Measurements from ENCODE around the gene JAML. TPM values are rescaled to one million over a fixed set of nuclear protein-coding genes. Genes with fewer than 3 reads are reported as not detected.

The JAML gene
- total RNA-seq, 1 donor from 2014 or later: 6.8 TPM

GRCh38 chr11:118230088-118230487, 5.3 kb upstream of the JAML start:
- no peaks in the 10 kb centered on the region for H3K27me3 ChIP-seq (ENCODE audit: control insufficient read depth in 3 of 3, insufficient read depth in 3 of 3, low read length in 3 of 3)
- H3K9ac ChIP-seq (ENCODE audit: low read depth in 1 of 3, low read length in 3 of 3): no peak overlapping the region
- peaks cover 0 to 2% (median 0%) of the 10 kb centered on the region in 3 donors for H3K4me1 ChIP-seq (ENCODE audit: control insufficient read depth in 3 of 3, insufficient read depth in 3 of 3, low read length in 3 of 3)
- no peaks in the 10 kb centered on the region for H3K9me3 ChIP-seq (ENCODE audit: control insufficient read depth in 3 of 3, low read length in 3 of 3)
- no peaks in the 10 kb centered on the region for H3K36me3 ChIP-seq (ENCODE audit: control insufficient read depth in 3 of 3, insufficient read depth in 3 of 3, low read length in 3 of 3)
- no peak overlapping the region for H3K4me3 ChIP-seq (ENCODE audit: low read length in 3 of 3)
- peak overlapping the region; percentile 11 for H3K27ac ChIP-seq (ENCODE audit: low read depth, low read length)

- H3K27me3 ChIP-seq (ENCODE audit: control insufficient read depth in 3 of 3, insufficient read depth in 3 of 3, low read length in 3 of 3): no peaks in the 10 kb centered on the region
- no peak overlapping the region for H3K4me3 ChIP-seq (ENCODE audit: low read length in 3 of 3)
- no peaks in the 10 kb centered on the region for H3K9me3 ChIP-seq (ENCODE audit: control insufficient read depth in 3 of 3, low read length in 3 of 3)
- H3K27ac ChIP-seq (ENCODE audit: low read depth, low read length): peak overlapping the region; percentile 11
- no peaks in the 10 kb centered on the region for H3K36me3 ChIP-seq (ENCODE audit: control insufficient read depth in 3 of 3, insufficient read depth in 3 of 3, low read length in 3 of 3)
- no peak overlapping the region for H3K9ac ChIP-seq (ENCODE audit: low read depth in 1 of 3, low read length in 3 of 3)
- H3K4me1 ChIP-seq (ENCODE audit: control insufficient read depth in 3 of 3, insufficient read depth in 3 of 3, low read length in 3 of 3): peaks cover 0 to 2% (median 0%) of the 10 kb centered on the region in 3 donors
Measured at GRCh38 chr11:118229274-118229847, 4.5 kb upstream of the JAML start.

- H3K27me3 ChIP-seq (ENCODE audit: control insufficient read depth in 3 of 3, insufficient read depth in 3 of 3, low read length in 3 of 3): peaks cover 0 to 5% (median 2%) of the 10 kb centered on the region in 3 donors
- H3K27ac ChIP-seq (ENCODE audit: low read depth, low read length): peak overlapping the region; percentile 26
- no peak overlapping the region for H3K9ac ChIP-seq (ENCODE audit: low read depth in 1 of 3, low read length in 3 of 3)
- H3K9me3 ChIP-seq (ENCODE audit: control insufficient read depth in 3 of 3, low read length in 3 of 3): no peaks in the 10 kb centered on the region
- no peaks in the 10 kb centered on the region for H3K36me3 ChIP-seq (ENCODE audit: control insufficient read depth in 3 of 3, insufficient read depth in 3 of 3, low read length in 3 of 3)
- no peak overlapping the region for H3K4me3 ChIP-seq (ENCODE audit: low read length in 3 of 3)
- H3K4me1 ChIP-seq (ENCODE audit: control insufficient read depth in 3 of 3, insufficient read depth in 3 of 3, low read length in 3 of 3): peaks cover 0 to 2% (median 0%) of the 10 kb centered on the region in 3 donors
Measured at GRCh38 chr11:118227865-118228785, 3.3 kb upstream of the JAML start.

- H3K36me3 ChIP-seq (ENCODE audit: control insufficient read depth in 3 of 3, insufficient read depth in 3 of 3, low read length in 3 of 3): no peaks in the 10 kb centered on the region
- peaks cover 0 to 2% (median 0%) of the 10 kb centered on the region in 3 donors for H3K4me1 ChIP-seq (ENCODE audit: control insufficient read depth in 3 of 3, insufficient read depth in 3 of 3, low read length in 3 of 3)
- no peak overlapping the region for H3K9ac ChIP-seq (ENCODE audit: low read depth in 1 of 3, low read length in 3 of 3)
- peaks cover 0 to 5% (median 2%) of the 10 kb centered on the region in 3 donors for H3K27me3 ChIP-seq (ENCODE audit: control insufficient read depth in 3 of 3, insufficient read depth in 3 of 3, low read length in 3 of 3)
- H3K4me3 ChIP-seq (ENCODE audit: low read length in 3 of 3): no peak overlapping the region
- no peaks in the 10 kb centered on the region for H3K9me3 ChIP-seq (ENCODE audit: control insufficient read depth in 3 of 3, low read length in 3 of 3)
- no peak overlapping the region for H3K27ac ChIP-seq (ENCODE audit: low read depth, low read length)
Measured at GRCh38 chr11:118226781-118227180, 2.0 kb upstream of the JAML start.

GRCh38 chr11:118226296-118226695, 1.5 kb upstream of the JAML start:
- Histone ChIP-seq H3K9me3 (ENCODE audit: control insufficient read depth in 3 of 3, low read length in 3 of 3) (no peaks in the 10 kb centered on the region), H3K4me1 (ENCODE audit: control insufficient read depth in 3 of 3, insufficient read depth in 3 of 3, low read length in 3 of 3) (peaks cover 0 to 2% (median 0%) of the 10 kb centered on the region in 3 donors), H3K4me3 (ENCODE audit: low read length in 3 of 3) (no peak overlapping the region), H3K27me3 (ENCODE audit: control insufficient read depth in 3 of 3, insufficient read depth in 3 of 3, low read length in 3 of 3) (peaks cover 0 to 8% (median 2%) of the 10 kb centered on the region in 3 donors), H3K27ac (ENCODE audit: low read depth, low read length) (no peak overlapping the region), H3K9ac (ENCODE audit: low read depth in 1 of 3, low read length in 3 of 3) (no peak overlapping the region), H3K36me3 (ENCODE audit: control insufficient read depth in 3 of 3, insufficient read depth in 3 of 3, low read length in 3 of 3) (no peaks in the 10 kb centered on the region)

GRCh38 chr11:118223992-118224391, 819 bp downstream of the JAML start:
- no peaks in the 10 kb centered on the region for H3K36me3 ChIP-seq (ENCODE audit: control insufficient read depth in 3 of 3, insufficient read depth in 3 of 3, low read length in 3 of 3)
- peaks cover 3 to 8% (median 4%) of the 10 kb centered on the region in 3 donors for H3K27me3 ChIP-seq (ENCODE audit: control insufficient read depth in 3 of 3, insufficient read depth in 3 of 3, low read length in 3 of 3)
- H3K9me3 ChIP-seq (ENCODE audit: control insufficient read depth in 3 of 3, low read length in 3 of 3): no peaks in the 10 kb centered on the region
- no peak overlapping the region for H3K27ac ChIP-seq (ENCODE audit: low read depth, low read length)
- H3K4me3 ChIP-seq (ENCODE audit: low read length in 3 of 3): no peak overlapping the region
- no peaks in the 10 kb centered on the region for H3K4me1 ChIP-seq (ENCODE audit: control insufficient read depth in 3 of 3, insufficient read depth in 3 of 3, low read length in 3 of 3)
- peak overlapping the region in 1 of 3 donors; percentile 27 for H3K9ac ChIP-seq (ENCODE audit: low read depth in 1 of 3, low read length in 3 of 3)

- H3K27ac ChIP-seq (ENCODE audit: low read depth, low read length): no peak overlapping the region
- no peak overlapping the region for H3K4me3 ChIP-seq (ENCODE audit: low read length in 3 of 3)
- H3K9ac ChIP-seq (ENCODE audit: low read depth in 1 of 3, low read length in 3 of 3): peak overlapping the region in 1 of 3 donors; percentile 27
- H3K36me3 ChIP-seq (ENCODE audit: control insufficient read depth in 3 of 3, insufficient read depth in 3 of 3, low read length in 3 of 3): no peaks in the 10 kb centered on the region
- no peaks in the 10 kb centered on the region for H3K4me1 ChIP-seq (ENCODE audit: control insufficient read depth in 3 of 3, insufficient read depth in 3 of 3, low read length in 3 of 3)
- peaks cover 3 to 8% (median 4%) of the 10 kb centered on the region in 3 donors for H3K27me3 ChIP-seq (ENCODE audit: control insufficient read depth in 3 of 3, insufficient read depth in 3 of 3, low read length in 3 of 3)
- H3K9me3 ChIP-seq (ENCODE audit: control insufficient read depth in 3 of 3, low read length in 3 of 3): no peaks in the 10 kb centered on the region
Measured at GRCh38 chr11:118223570-118223969, 1.2 kb downstream of the JAML start.

- no peak overlapping the region for H3K4me3 ChIP-seq (ENCODE audit: low read length in 3 of 3)
- no peaks in the 10 kb centered on the region for H3K36me3 ChIP-seq (ENCODE audit: control insufficient read depth in 3 of 3, insufficient read depth in 3 of 3, low read length in 3 of 3)
- peaks cover 3 to 8% (median 4%) of the 10 kb centered on the region in 3 donors for H3K27me3 ChIP-seq (ENCODE audit: control insufficient read depth in 3 of 3, insufficient read depth in 3 of 3, low read length in 3 of 3)
- H3K27ac ChIP-seq (ENCODE audit: low read depth, low read length): no peak overlapping the region
- no peaks in the 10 kb centered on the region for H3K9me3 ChIP-seq (ENCODE audit: control insufficient read depth in 3 of 3, low read length in 3 of 3)
- no peaks in the 10 kb centered on the region for H3K4me1 ChIP-seq (ENCODE audit: control insufficient read depth in 3 of 3, insufficient read depth in 3 of 3, low read length in 3 of 3)
- H3K9ac ChIP-seq (ENCODE audit: low read depth in 1 of 3, low read length in 3 of 3): no peak overlapping the region
Measured at GRCh38 chr11:118222437-118222836, 2.4 kb downstream of the JAML start.

- no peaks in the 10 kb centered on the region for H3K4me1 ChIP-seq (ENCODE audit: control insufficient read depth in 3 of 3, insufficient read depth in 3 of 3, low read length in 3 of 3)
- H3K27ac ChIP-seq (ENCODE audit: low read depth, low read length): no peak overlapping the region
- H3K36me3 ChIP-seq (ENCODE audit: control insufficient read depth in 3 of 3, insufficient read depth in 3 of 3, low read length in 3 of 3): no peaks in the 10 kb centered on the region
- no peak overlapping the region for H3K4me3 ChIP-seq (ENCODE audit: low read length in 3 of 3)
- H3K9me3 ChIP-seq (ENCODE audit: control insufficient read depth in 3 of 3, low read length in 3 of 3): no peaks in the 10 kb centered on the region
- H3K27me3 ChIP-seq (ENCODE audit: control insufficient read depth in 3 of 3, insufficient read depth in 3 of 3, low read length in 3 of 3): peaks cover 4 to 8% (median 6%) of the 10 kb centered on the region in 3 donors
- no peak overlapping the region for H3K9ac ChIP-seq (ENCODE audit: low read depth in 1 of 3, low read length in 3 of 3)
Measured at GRCh38 chr11:118221419-118221818, 3.4 kb downstream of the JAML start.

GRCh38 chr11:118219732-118220131, 5.1 kb downstream of the JAML start:
- H3K4me1 ChIP-seq (ENCODE audit: control insufficient read depth in 3 of 3, insufficient read depth in 3 of 3, low read length in 3 of 3): no peaks in the 10 kb centered on the region
- H3K9me3 ChIP-seq (ENCODE audit: control insufficient read depth in 3 of 3, low read length in 3 of 3): no peaks in the 10 kb centered on the region
- H3K27me3 ChIP-seq (ENCODE audit: control insufficient read depth in 3 of 3, insufficient read depth in 3 of 3, low read length in 3 of 3): peaks cover 6 to 9% (median 8%) of the 10 kb centered on the region in 3 donors
- H3K9ac ChIP-seq (ENCODE audit: low read depth in 1 of 3, low read length in 3 of 3): no peak overlapping the region
- no peak overlapping the region for H3K27ac ChIP-seq (ENCODE audit: low read depth, low read length)
- no peaks in the 10 kb centered on the region for H3K36me3 ChIP-seq (ENCODE audit: control insufficient read depth in 3 of 3, insufficient read depth in 3 of 3, low read length in 3 of 3)
- no peak overlapping the region for H3K4me3 ChIP-seq (ENCODE audit: low read length in 3 of 3)
